AG10803 (cell line): ENCODE measurements around the gene MOCS1.

Experiments
- DNase-seq: peaks from one replicate; pipeline ENCODE4 v3.0.0; 2010; ENCODE audit warnings: low read depth
- H3K4me3 ChIP-seq: 2 replicates; pipeline ENCODE4 v1.5.1; 2011; ENCODE audit warnings: mild to moderate bottlenecking, low read length, control low read depth
- TF ChIP-seq, protein P1 (sequence below): conservative IDR thresholded peaks from 2 replicates; pipeline ENCODE4 v1.5.1; 2011; ENCODE audit warnings: mild to moderate bottlenecking, low read length, control low read depth, inconsistent platforms

The MOCS1 gene

GRCh38 chr6:39925191-39925930 lies 8.9 kb downstream of the MOCS1 start:
- no peak overlapping the region for H3K4me3 ChIP-seq
- TF ChIP-seq, protein P1, sequence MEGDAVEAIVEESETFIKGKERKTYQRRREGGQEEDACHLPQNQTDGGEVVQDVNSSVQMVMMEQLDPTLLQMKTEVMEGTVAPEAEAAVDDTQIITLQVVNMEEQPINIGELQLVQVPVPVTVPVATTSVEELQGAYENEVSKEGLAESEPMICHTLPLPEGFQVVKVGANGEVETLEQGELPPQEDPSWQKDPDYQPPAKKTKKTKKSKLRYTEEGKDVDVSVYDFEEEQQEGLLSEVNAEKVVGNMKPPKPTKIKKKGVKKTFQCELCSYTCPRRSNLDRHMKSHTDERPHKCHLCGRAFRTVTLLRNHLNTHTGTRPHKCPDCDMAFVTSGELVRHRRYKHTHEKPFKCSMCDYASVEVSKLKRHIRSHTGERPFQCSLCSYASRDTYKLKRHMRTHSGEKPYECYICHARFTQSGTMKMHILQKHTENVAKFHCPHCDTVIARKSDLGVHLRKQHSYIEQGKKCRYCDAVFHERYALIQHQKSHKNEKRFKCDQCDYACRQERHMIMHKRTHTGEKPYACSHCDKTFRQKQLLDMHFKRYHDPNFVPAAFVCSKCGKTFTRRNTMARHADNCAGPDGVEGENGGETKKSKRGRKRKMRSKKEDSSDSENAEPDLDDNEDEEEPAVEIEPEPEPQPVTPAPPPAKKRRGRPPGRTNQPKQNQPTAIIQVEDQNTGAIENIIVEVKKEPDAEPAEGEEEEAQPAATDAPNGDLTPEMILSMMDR = no peak
- no peak for DNase-seq

DNA sequence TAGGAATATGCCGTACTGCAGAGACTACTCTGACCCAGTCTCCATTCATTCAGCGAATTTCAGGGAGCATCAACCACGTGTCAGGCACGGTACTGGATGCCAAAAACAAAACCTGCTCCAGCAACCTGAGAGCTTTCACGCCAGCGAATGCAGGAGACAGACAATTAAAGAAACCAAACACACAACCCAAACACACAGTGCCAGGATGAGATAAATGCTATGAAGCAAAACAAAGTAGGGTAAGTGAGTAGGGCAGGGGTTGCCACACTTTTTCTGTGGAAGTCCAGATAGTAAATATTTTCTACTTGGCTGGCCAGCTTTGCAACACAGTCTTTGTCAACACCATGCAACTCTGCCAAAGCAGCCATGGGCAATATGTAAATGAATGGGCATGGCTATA lies 10.0 kb downstream of the MOCS1 start:
- DNase-seq = no peak
- TF ChIP-seq, protein P1 = no peak
- no peak overlapping the region for H3K4me3 ChIP-seq

DNA sequence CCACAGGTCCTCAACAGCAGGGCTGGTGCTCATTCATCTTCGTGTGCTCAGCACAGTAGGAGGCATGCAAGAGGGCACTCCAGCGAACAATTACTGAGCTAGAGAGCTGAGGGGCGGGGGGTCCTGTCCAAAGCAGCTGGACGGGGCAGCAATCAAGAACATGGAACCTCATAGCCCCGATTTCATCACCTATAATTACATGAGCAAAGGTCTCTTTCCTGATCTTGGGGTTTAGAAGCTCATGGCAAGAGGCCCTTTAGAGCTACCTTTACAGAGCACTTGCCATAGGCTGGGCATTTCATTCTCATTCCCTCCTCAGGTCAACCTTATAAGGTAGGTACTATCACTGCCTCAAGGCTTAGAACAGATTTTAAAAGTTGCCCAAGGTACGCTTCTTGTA lies 10.4 kb downstream of the MOCS1 start:
- DNase-seq = no peak
- TF ChIP-seq, protein P1 = no peak
- no peak overlapping the region for H3K4me3 ChIP-seq

- TF ChIP-seq, protein P1 = no peak
- no peak for DNase-seq
- H3K4me3 ChIP-seq = no peak overlapping the region
These were observed 10.9 kb downstream of the MOCS1 start for GRCh38 chr6:39923394-39923793.

DNA sequence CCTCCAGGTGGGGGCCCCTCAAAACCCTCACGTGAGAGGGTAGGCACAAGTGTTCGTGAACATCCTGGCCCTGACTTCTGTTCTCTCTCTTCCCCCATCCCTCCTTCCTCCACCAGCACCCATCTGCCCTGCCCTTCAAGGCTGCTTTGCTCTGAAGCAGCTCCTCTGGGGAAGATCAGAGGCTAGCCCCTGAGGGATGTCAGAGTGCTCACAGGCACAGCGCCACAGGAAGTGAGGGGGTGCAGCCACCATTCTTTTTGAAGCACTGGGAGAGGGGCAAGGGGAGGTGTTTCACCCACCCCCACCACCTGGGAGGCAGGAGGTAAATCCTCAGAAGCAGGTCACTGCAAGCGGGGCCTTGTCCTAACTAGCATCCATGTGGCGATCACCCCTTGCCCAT lies 11.4 kb downstream of the MOCS1 start:
- H3K4me3 ChIP-seq = no peak overlapping the region
- TF ChIP-seq, protein P1 = no peak

DNA sequence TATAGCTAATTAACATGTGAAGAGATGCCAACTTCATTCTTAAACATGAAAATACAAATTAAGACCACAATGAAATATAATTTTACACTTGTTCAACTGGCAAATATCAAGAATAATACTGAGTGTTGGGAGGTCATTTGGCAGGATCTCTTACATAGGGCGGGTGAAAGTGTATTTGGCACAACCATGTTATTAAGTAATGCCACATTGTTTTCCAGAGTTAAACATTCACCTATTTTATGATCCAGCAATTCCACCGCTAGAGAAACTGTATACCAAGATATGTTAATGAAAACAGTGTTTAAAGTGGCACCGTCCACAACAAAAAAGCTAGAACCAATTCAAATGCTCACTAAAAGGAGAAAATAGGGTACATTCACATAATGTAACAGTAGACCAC lies 14.1 kb downstream of the MOCS1 start:
- H3K4me3 ChIP-seq = no peak overlapping the region
- no peak for DNase-seq
- TF ChIP-seq, protein P1 = no peak

More for the DNA sequence above, 11.4 kb downstream of the MOCS1 start:
- DNase-seq = no peak

- TF ChIP-seq, protein P1 = no peak
- H3K4me3 ChIP-seq = no peak overlapping the region
- no peak for DNase-seq
These were observed 15.4 kb downstream of the MOCS1 start for GRCh38 chr6:39918831-39919230.
